Measurements from ENCODE around the gene NEAT1.

GRCh38 chr11:65435411-65435931 is 12.9 kb downstream of the NEAT1 start:
- TF ChIP-seq CTCF (IDR thresholded peaks at IDR 0.05; ENCODE audit: low read length): no peak
- TF ChIP-seq EZH2 (optimal IDR thresholded peaks at IDR 0.05; ENCODE audit: low read depth, low read length): no peak
